Neural progenitor cell (in vitro differentiated cells): ENCODE results near the gene SPATC1L. TPM values are rescaled to one million over a fixed set of nuclear protein-coding genes. Genes with fewer than 3 reads are reported as not detected.

ENCODE experiments used
- DNase-seq: peaks from one replicate; pipeline ENCODE4 v3.0.0-alpha.2; 2016; ENCODE audit warnings: low spot score
- H2AFZ ChIP-seq: fragments of 200-600 bp; sonication (generic); replicated peaks from 2 replicates; pipeline ENCODE4 v1.6.1; 2016; ENCODE audit warnings: antibody characterized with exemption
- H3F3A ChIP-seq: fragments of 200-600 bp; sonication (generic); 2 replicates; pipeline ENCODE4 v1.6.1; 2016; ENCODE audit warnings: antibody characterized with exemption, low read depth
- H3K27ac ChIP-seq: fragments of 200-600 bp; sonication (generic); 2 replicates; pipeline ENCODE4 v1.5.1; 2016; ENCODE audit warnings: mild to moderate bottlenecking
- H3K27me3 ChIP-seq: fragments of 200-600 bp; sonication (generic); 2 replicates; pipeline ENCODE4 v1.6.1; 2016; ENCODE audit warnings: mild to moderate bottlenecking, moderate library complexity
- H3K36me3 ChIP-seq: fragments of 200-600 bp; sonication (generic); 2 replicates; pipeline ENCODE4 v1.5.1; 2016
- H3K4me1 ChIP-seq: fragments of 200-600 bp; sonication (generic); 2 replicates; pipeline ENCODE4 v1.6.1; 2016; ENCODE audit warnings: mixed run types
- H3K4me2 ChIP-seq: fragments of 200-600 bp; sonication (generic); 2 replicates; pipeline ENCODE4 v1.6.1; 2016
- H3K4me3 ChIP-seq: fragments of 200-600 bp; sonication (generic); 2 replicates; pipeline ENCODE4 v1.5.1; 2016
- H3K79me2 ChIP-seq: fragments of 200-600 bp; sonication (generic); 2 replicates; pipeline ENCODE4 v1.6.1; 2016; ENCODE audit warnings: low read depth
- H3K9ac ChIP-seq: fragments of 200-600 bp; sonication (generic); 2 replicates; pipeline ENCODE4 v1.6.1; 2016
- H3K9me3 ChIP-seq: fragments of 200-600 bp; sonication (generic); 2 replicates; pipeline ENCODE4 v1.5.1; 2016; ENCODE audit warnings: low read depth
- H4K20me1 ChIP-seq: fragments of 200-600 bp; sonication (generic); 2 replicates; pipeline ENCODE4 v1.6.1; 2016; ENCODE audit warnings: low read depth
- H3K27ac Mint-ChIP-seq: 3 replicates; pipeline ENCODE4 v1.8.0; 2021; ENCODE audit warnings: mixed read lengths
- H3K27me3 Mint-ChIP-seq: 2 replicates; pipeline ENCODE4 v1.8.0; 2022; ENCODE audit warnings: low read depth, mild to moderate bottlenecking, inconsistent platforms, moderate library complexity, mixed read lengths; ENCODE audit not compliant: insufficient read depth
- H3K36me3 Mint-ChIP-seq: 3 replicates; pipeline ENCODE4 v1.8.0; 2021; ENCODE audit warnings: mixed read lengths
- H3K4me1 Mint-ChIP-seq: 3 replicates; pipeline ENCODE4 v1.8.0; 2021; ENCODE audit warnings: mixed read lengths
- H3K4me3 Mint-ChIP-seq: 3 replicates; pipeline ENCODE4 v1.8.0; 2021; ENCODE audit warnings: mild to moderate bottlenecking, moderate library complexity, mixed read lengths
- H3K9me3 Mint-ChIP-seq: 3 replicates; pipeline ENCODE4 v1.8.0; 2020; ENCODE audit warnings: mixed read lengths
- CTCF ChIP-seq: fragments of 200-600 bp; sonication (generic); IDR thresholded peaks from 2 replicates; pipeline ENCODE4 v1.5.1; 2017; ENCODE audit warnings: antibody characterized with exemption, mild to moderate bottlenecking
- EZH2 ChIP-seq: fragments of 200-600 bp; sonication (generic); IDR thresholded peaks from 2 replicates; pipeline ENCODE4 v1.6.1; 2017; ENCODE audit warnings: antibody characterized with exemption, mild to moderate bottlenecking, moderate library complexity
- EZH2phosphoT487 ChIP-seq: fragments of 200-600 bp; sonication (generic); IDR thresholded peaks from 2 replicates; pipeline ENCODE4 v1.6.1; 2017; ENCODE audit warnings: antibody characterized with exemption
- total RNA-seq: library from RNA; depleted of rRNA; stranded (reverse); fragments of >200 nt; gene quantifications from 2 replicates; pipeline ENCODE4 v1.2.3, GENCODE V29; 2015; ENCODE audit warnings: low replicate concordance

The SPATC1L gene
- total RNA-seq, 1 donor from 2014 or later: 5.1 TPM

- no peak overlapping the region for H3K27ac Mint-ChIP-seq
Measured at GRCh38 chr21:46193829-46194373, 9.6 kb upstream of the SPATC1L start.

GRCh38 chr21:46191686-46192575, 7.7 kb upstream of the SPATC1L start:
- peaks cover 25% of the 10 kb centered on the region for H3K36me3 Mint-ChIP-seq
- H3K9me3 Mint-ChIP-seq: no peaks in the 10 kb centered on the region

More at GRCh38 chr21:46193829-46194373, 9.6 kb upstream of the SPATC1L start:
- peaks cover 26% of the 10 kb centered on the region for H3K36me3 Mint-ChIP-seq
- Histone ChIP-seq H2AFZ (no peak overlapping the region), H3K9ac (no peak overlapping the region), H3K27ac (no peak overlapping the region), H3K9me3 (no peaks in the 10 kb centered on the region), H3K27me3 (no peaks in the 10 kb centered on the region), H3K79me2 (no peaks in the 10 kb centered on the region), H3K4me2 (no peak overlapping the region), H3K4me1 (no peaks in the 10 kb centered on the region), H3K4me3 (no peak overlapping the region), H3K36me3 (peaks cover under 1% of the 10 kb centered on the region), H4K20me1 (no peaks in the 10 kb centered on the region), H3F3A (peaks cover under 1% of the 10 kb centered on the region)
- H3K4me3 Mint-ChIP-seq: no peak overlapping the region
- TF ChIP-seq EZH2 (no peak), CTCF (no peak), EZH2phosphoT487 (no peak)
- no peaks in the 10 kb centered on the region for H3K9me3 Mint-ChIP-seq
- H3K27me3 Mint-ChIP-seq: no peaks in the 10 kb centered on the region
- DNase-seq: no peak
- peaks cover 19% of the 10 kb centered on the region for H3K4me1 Mint-ChIP-seq

GRCh38 chr21:46191257-46191685, 7.0 kb upstream of the SPATC1L start:
- H3K9ac ChIP-seq: no peak overlapping the region
- no peaks in the 10 kb centered on the region for H3K36me3 ChIP-seq
- no peak overlapping the region for H3K4me2 ChIP-seq
- H3K9me3 ChIP-seq: no peaks in the 10 kb centered on the region
- Mint-ChIP-seq H3K4me3 (no peak overlapping the region), H3K4me1 (peaks cover 41% of the 10 kb centered on the region), H3K27ac (no peak overlapping the region), H3K27me3 (peaks cover 2% of the 10 kb centered on the region), H3K9me3 (no peaks in the 10 kb centered on the region), H3K36me3 (peaks cover 25% of the 10 kb centered on the region)
- no peak overlapping the region for H3K4me3 ChIP-seq
- peaks cover 8% of the 10 kb centered on the region for H3K4me1 ChIP-seq
- H3K27me3 ChIP-seq: no peaks in the 10 kb centered on the region
- no peaks in the 10 kb centered on the region for H4K20me1 ChIP-seq
- H3F3A ChIP-seq: peaks cover 5% of the 10 kb centered on the region
- no peak for TF ChIP-seq EZH2phosphoT487
- no peak for TF ChIP-seq EZH2
- no peak for TF ChIP-seq CTCF
- no peaks in the 10 kb centered on the region for H3K79me2 ChIP-seq
- no peak overlapping the region for H3K27ac ChIP-seq
- no peak for DNase-seq
- H2AFZ ChIP-seq: no peak overlapping the region

More at GRCh38 chr21:46191686-46192575, 7.7 kb upstream of the SPATC1L start:
- H3K4me1 Mint-ChIP-seq: peaks cover 38% of the 10 kb centered on the region
- no peak for DNase-seq
- H3K4me3 Mint-ChIP-seq: no peak overlapping the region
- H3K27me3 ChIP-seq: no peaks in the 10 kb centered on the region
- H2AFZ ChIP-seq: no peak overlapping the region
- H3K4me3 ChIP-seq: no peak overlapping the region
- no peaks in the 10 kb centered on the region for H4K20me1 ChIP-seq
- H3K36me3 ChIP-seq: no peaks in the 10 kb centered on the region
- no peak for TF ChIP-seq EZH2phosphoT487
- no peak for TF ChIP-seq EZH2
- no peak for TF ChIP-seq CTCF
- H3K27ac ChIP-seq: no peak overlapping the region
- peaks cover 2% of the 10 kb centered on the region for H3K27me3 Mint-ChIP-seq
- H3K27ac Mint-ChIP-seq: no peak overlapping the region
- peaks cover 8% of the 10 kb centered on the region for H3K4me1 ChIP-seq
- H3K79me2 ChIP-seq: no peaks in the 10 kb centered on the region
- H3K4me2 ChIP-seq: no peak overlapping the region
- H3K9me3 ChIP-seq: no peaks in the 10 kb centered on the region
- no peak overlapping the region for H3K9ac ChIP-seq
- H3F3A ChIP-seq: peaks cover 5% of the 10 kb centered on the region
